RWPE2 (cell line): ENCODE measurements around the gene GAN.
A peak's percentile ranks its signal among the peaks of the same experiment; 100 is the strongest.

ENCODE experiments used
- ATAC-seq: fragments of 200-7000 bp; cut with Tn5 transposase; 3 replicates; pipeline ENCODE4 v1.9.1; 2021; ENCODE audit warnings: low read depth
- DNase-seq: peaks from one replicate; pipeline ENCODE4 v3.0.0-alpha.2; 2020; ENCODE audit warnings: low spot score
- H3K27ac ChIP-seq: fragments of 450-650 bp; 2 replicates; pipeline ENCODE4 v1.5.1; 2017; ENCODE audit warnings: mild to moderate bottlenecking; ENCODE audit not compliant: poor library complexity, severe bottlenecking
- H3K27me3 ChIP-seq: fragments of 250-450 bp; sonication (Bioruptor Pico); 2 replicates; pipeline ENCODE4 v1.5.1; 2021; ENCODE audit warnings: mild to moderate bottlenecking, moderate library complexity; ENCODE audit not compliant: insufficient read depth, poor library complexity, severe bottlenecking
- H3K36me3 ChIP-seq: fragments of 250-450 bp; sonication (Bioruptor Pico); 2 replicates; pipeline ENCODE4 v1.5.1; 2020; ENCODE audit warnings: low read depth, mild to moderate bottlenecking, moderate library complexity
- H3K4me1 ChIP-seq: fragments of 250-450 bp; sonication (Bioruptor Pico); 2 replicates; pipeline ENCODE4 v1.5.1; 2021; ENCODE audit warnings: mild to moderate bottlenecking, moderate library complexity; ENCODE audit not compliant: insufficient read depth, poor library complexity, severe bottlenecking
- H3K4me3 ChIP-seq: fragments of 250-450 bp; sonication (Bioruptor Pico); 2 replicates; pipeline ENCODE4 v1.5.1; 2021; ENCODE audit warnings: mild to moderate bottlenecking, moderate library complexity; ENCODE audit not compliant: severe bottlenecking
- H3K9me3 ChIP-seq: fragments of 250-450 bp; sonication (Bioruptor Pico); 2 replicates; pipeline ENCODE4 v1.5.1; 2021; ENCODE audit warnings: mild to moderate bottlenecking, moderate library complexity; ENCODE audit not compliant: severe bottlenecking
- TF ChIP-seq, protein P1 (sequence below): fragments of 450-650 bp; IDR thresholded peaks from one replicate; pipeline ENCODE4 v1.5.1; 2017; ENCODE audit warnings: mild to moderate bottlenecking, moderate library complexity; ENCODE audit not compliant: poor library complexity, severe bottlenecking

The GAN gene

DNA sequence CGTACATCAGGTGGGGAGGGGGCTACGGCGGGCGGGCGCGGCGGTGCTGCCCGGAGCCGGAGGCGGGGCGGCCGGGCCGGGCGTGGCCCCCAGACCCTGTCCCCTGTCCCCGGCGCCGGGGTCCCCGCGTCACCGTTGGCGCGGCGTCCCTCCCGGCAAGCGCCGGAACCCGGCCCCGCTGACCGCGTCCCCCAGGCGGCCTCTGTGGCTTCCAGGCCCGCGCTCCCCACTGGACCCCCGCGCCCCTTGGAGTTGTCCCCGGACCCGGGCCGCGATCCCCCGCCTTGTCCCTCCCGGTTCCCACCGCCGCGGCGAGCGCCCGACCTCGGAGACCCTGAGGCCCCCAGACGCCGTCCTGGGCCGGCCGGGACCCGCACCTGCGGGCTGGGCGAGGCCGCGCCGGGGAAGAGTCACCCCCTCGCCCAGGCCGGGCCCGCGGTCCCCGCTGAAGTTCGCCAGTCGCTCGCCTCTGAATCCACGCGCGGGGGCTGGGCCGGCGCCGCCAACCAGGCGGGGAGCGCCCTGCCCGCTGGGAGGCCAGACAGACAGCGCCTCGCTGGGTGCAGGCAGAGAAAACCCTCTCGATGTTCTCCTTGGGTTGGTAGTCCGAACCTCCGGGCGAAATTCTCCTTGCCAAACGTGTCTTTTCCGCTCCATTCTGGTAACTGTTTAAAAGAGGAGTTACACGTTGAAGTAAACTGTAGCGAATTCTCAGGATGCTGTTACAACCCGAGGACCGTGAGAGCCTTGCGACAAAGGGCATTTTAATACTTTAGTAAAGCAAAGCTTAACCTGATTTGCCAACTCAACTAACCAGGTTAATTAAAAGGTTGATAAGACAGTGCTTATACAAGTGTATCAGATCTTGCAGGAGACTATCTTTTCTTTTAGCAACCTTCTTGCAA is 761 bp downstream of the GAN start:
- peak; percentile 64 for DNase-seq

DNA sequence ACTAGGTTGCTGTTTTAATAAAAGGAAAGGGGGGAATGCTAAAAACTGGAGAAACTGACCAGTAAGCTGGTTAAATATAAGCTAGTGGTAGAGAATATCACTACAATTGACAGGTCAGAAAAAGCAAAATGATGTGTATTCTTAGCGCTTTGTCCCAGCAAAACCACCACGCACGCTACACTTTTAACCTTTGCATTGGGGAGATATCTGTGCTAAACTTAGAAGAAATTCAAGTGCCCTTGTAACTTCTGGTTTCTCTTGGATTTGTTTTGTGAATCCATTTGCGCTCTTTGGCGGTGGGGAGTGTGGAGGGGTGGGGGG is 1.4 kb downstream of the GAN start:
- DNase-seq (no peak), ATAC-seq (no peak)
- Histone ChIP-seq H3K36me3 (no peaks in the 10 kb centered on the region), H3K27ac (peak overlapping the region; percentile 45), H3K27me3 (no peaks in the 10 kb centered on the region), H3K4me3 (peak overlapping the region; percentile 62), H3K4me1 (peaks cover 23% of the 10 kb centered on the region), H3K9me3 (no peaks in the 10 kb centered on the region)
- TF ChIP-seq, protein P1, sequence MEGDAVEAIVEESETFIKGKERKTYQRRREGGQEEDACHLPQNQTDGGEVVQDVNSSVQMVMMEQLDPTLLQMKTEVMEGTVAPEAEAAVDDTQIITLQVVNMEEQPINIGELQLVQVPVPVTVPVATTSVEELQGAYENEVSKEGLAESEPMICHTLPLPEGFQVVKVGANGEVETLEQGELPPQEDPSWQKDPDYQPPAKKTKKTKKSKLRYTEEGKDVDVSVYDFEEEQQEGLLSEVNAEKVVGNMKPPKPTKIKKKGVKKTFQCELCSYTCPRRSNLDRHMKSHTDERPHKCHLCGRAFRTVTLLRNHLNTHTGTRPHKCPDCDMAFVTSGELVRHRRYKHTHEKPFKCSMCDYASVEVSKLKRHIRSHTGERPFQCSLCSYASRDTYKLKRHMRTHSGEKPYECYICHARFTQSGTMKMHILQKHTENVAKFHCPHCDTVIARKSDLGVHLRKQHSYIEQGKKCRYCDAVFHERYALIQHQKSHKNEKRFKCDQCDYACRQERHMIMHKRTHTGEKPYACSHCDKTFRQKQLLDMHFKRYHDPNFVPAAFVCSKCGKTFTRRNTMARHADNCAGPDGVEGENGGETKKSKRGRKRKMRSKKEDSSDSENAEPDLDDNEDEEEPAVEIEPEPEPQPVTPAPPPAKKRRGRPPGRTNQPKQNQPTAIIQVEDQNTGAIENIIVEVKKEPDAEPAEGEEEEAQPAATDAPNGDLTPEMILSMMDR, result no peak

More for the DNA sequence above, 761 bp downstream of the GAN start:
- TF ChIP-seq, protein P1, result no peak
- no peaks in the 10 kb centered on the region for H3K36me3 ChIP-seq
- H3K4me1 ChIP-seq, result peaks cover 19% of the 10 kb centered on the region
- ATAC-seq, result peak; percentile 33; the same call in 2 of the 3 replicates
- no peaks in the 10 kb centered on the region for H3K27me3 ChIP-seq
- H3K27ac ChIP-seq, result peak overlapping the region; percentile 45
- peak overlapping the region; percentile 62 for H3K4me3 ChIP-seq
- H3K9me3 ChIP-seq, result no peaks in the 10 kb centered on the region

DNA sequence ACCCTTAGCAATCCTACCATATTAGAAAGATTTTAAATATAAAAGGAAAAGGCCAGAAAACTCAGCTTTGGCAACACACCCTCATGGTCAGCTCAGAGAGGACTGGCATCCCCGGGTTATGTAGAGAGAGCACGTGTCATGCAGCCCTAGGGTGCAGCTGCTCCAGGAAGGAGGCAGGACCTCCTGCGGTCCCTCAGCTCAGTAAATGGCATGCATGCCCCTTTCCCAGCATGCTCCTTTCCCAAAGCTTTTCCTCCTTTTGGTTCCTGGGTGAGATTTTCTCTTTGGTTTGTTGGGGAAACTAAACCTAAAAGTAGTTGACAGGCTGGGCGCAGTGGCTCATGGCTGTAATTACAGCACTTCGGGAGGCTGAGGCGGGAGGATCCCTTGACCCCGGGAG is 3.9 kb downstream of the GAN start:
- H3K27ac ChIP-seq, result peak overlapping the region; percentile 34
- ATAC-seq (no peak), DNase-seq (no peak)

DNA sequence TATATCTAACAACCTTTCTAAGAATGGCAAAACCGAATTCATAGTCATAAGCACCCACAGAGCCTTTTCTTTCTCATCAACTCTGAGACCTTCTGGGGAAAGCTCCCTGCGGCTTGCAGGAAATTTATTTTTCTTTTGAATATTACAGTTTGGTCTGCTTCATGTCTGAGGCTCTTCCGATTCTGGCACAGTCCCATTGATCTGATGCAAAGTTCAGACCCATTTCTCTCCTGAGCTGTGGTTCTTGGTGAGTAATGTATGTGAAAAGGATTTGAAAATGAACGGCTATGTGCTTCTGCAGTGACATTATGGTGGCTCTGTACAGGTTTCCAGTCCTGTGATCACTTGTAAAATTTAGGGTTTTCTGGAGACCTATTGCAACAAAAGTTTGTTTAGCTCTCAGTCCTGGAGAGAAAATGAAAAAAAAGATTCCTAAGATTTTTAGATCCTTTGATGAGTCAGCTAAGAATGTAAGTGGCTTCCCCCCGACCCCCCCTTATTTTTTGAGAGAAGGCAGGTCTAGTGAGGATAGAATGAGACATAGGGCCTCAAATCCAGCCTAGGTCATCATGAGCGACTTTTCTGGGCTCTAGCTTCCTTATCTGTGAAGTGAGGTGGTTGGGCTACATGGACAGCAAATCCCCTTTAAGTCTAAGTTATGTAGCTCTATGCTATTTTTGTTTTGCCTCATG is 4.6 kb downstream of the GAN start:
- DNase-seq (no peak), ATAC-seq (peak; percentile 19; the same call in 2 of the 3 replicates)
- H3K4me3 ChIP-seq, result no peak overlapping the region
- no peaks in the 10 kb centered on the region for H3K9me3 ChIP-seq
- 0 out of 2 replicates have a peak, but pooled peaks cover 4% of the 10 kb centered on the region for H3K36me3 ChIP-seq
- peak overlapping the region; percentile 34 for H3K27ac ChIP-seq
- peaks cover 26% of the 10 kb centered on the region for H3K4me1 ChIP-seq
- TF ChIP-seq, protein P1, result no peak
- H3K27me3 ChIP-seq, result no peaks in the 10 kb centered on the region

More for the DNA sequence above, 3.9 kb downstream of the GAN start:
- Histone ChIP-seq H3K4me3 (no peak overlapping the region), H3K27me3 (no peaks in the 10 kb centered on the region), H3K9me3 (no peaks in the 10 kb centered on the region), H3K4me1 (peaks cover 26% of the 10 kb centered on the region), H3K36me3 (0 out of 2 replicates have a peak, but pooled peaks cover 4% of the 10 kb centered on the region)
- TF ChIP-seq, protein P1, result no peak
